Endothelial cell of umbilical vein (primary cell): ENCODE results near the gene ZMIZ2. TPM values are rescaled to one million over a fixed set of nuclear protein-coding genes. Genes with fewer than 3 reads are reported as not detected.

Experiments used
- BruUV-seq: library from RNA; stranded (reverse); fragments of 400-500 nt; replicated peaks from 2 replicates; lab custom pipeline; 2021; lab: Mats Ljungman, UMichigan
- CTCF ChIA-PET: fragments of 300-600, 350-600 bp; sonication (Branson Sonifier 250); formaldehyde crosslinking; loops from one replicate; lab custom pipeline; 2021; ENCODE audit warnings: antibody characterized with exemption, inconsistent platforms; lab: Charles Lee
- POLR2A ChIA-PET: fragments of 300-600, 350-600 bp; sonication (Branson Sonifier 250); formaldehyde crosslinking; loops from one replicate; lab custom pipeline; 2021; ENCODE audit warnings: antibody characterized with exemption, inconsistent platforms; lab: Charles Lee
- DNase-seq: peaks from one replicate; pipeline ENCODE4 v3.0.0-alpha.2; 2011; ENCODE audit warnings: low read depth, low spot score
- FAIRE-seq: peaks from 2 replicates; lab custom pipeline; 2011; peaks lifted over from hg19 to GRCh38; lab: Jason Lieb, UNC
- H2AFZ ChIP-seq: 2 replicates; pipeline ENCODE4 v1.6.0; 2012; ENCODE audit warnings: low read depth, low read length, control low read depth, inconsistent platforms
- H3K27ac ChIP-seq: 2 replicates; pipeline ENCODE4 v1.5.1; 2011; ENCODE audit warnings: low read depth, mild to moderate bottlenecking, control low read depth, low read length, moderate library complexity; ENCODE audit not compliant: insufficient read depth
- H3K27me3 ChIP-seq, 2 experiments: 2 replicates each; pipeline versions ENCODE4 v1.6.0 to v1.6.1; 2011; ENCODE audit warnings: low read length in 2 of 2, mixed read lengths in 1 of 2; ENCODE audit not compliant: control insufficient read depth in 2 of 2, insufficient read depth in 2 of 2
- H3K36me3 ChIP-seq, 2 experiments: 2 replicates in 1 of 2; 3 replicates in 1 of 2; pipeline ENCODE4 v1.5.1; 2011; ENCODE audit warnings: low read length in 2 of 2, mild to moderate bottlenecking in 1 of 2, moderate library complexity in 1 of 2; ENCODE audit not compliant: control insufficient read depth in 2 of 2, insufficient read depth in 2 of 2; ENCODE audit errors: extremely low read depth in 1 of 2
- H3K4me1 ChIP-seq: 3 replicates; pipeline ENCODE4 v1.5.1; 2011; ENCODE audit warnings: mild to moderate bottlenecking, low read length; ENCODE audit not compliant: control insufficient read depth, insufficient read depth; ENCODE audit errors: extremely low read depth
- H3K4me2 ChIP-seq: 2 replicates; pipeline ENCODE4 v1.6.1; 2011; ENCODE audit warnings: low read length, control low read depth, mixed read lengths; ENCODE audit not compliant: insufficient read depth
- H3K4me3 ChIP-seq, 3 experiments: fragments of 200-600 bp in 1 of 3; sonication (generic), shearing (Covaris generic) in 1 of 3; replicated peaks in 1 of 3; 2 replicates each; pipeline ENCODE4 v1.5.1; 2011 to 2016; ENCODE audit warnings: control low read depth in 3 of 3, low read length in 3 of 3, mild to moderate bottlenecking in 2 of 3, inconsistent platforms in 1 of 3, low read depth in 1 of 3, moderate library complexity in 1 of 3; ENCODE audit not compliant: insufficient read depth in 1 of 3
- H3K79me2 ChIP-seq: 2 replicates; pipeline ENCODE4 v1.6.0; 2012; ENCODE audit warnings: low read length, inconsistent platforms; ENCODE audit not compliant: control insufficient read depth, insufficient read depth
- H3K9ac ChIP-seq: replicated peaks from 2 replicates; pipeline ENCODE3; 2011; ENCODE audit warnings: low read length, control low read depth; ENCODE audit not compliant: insufficient read depth; ENCODE audit errors: extremely low read depth
- H3K9me1 ChIP-seq: replicated peaks from 3 replicates; pipeline ENCODE4 v1.6.0; 2011; ENCODE audit warnings: mild to moderate bottlenecking, low read length; ENCODE audit not compliant: control insufficient read depth, insufficient read depth; ENCODE audit errors: extremely low read depth
- H3K9me3 ChIP-seq: replicated peaks from 2 replicates; pipeline ENCODE4 v1.5.1; 2012; ENCODE audit warnings: low read length, inconsistent platforms; ENCODE audit not compliant: control insufficient read depth, insufficient read depth
- H4K20me1 ChIP-seq: replicated peaks from 2 replicates; pipeline ENCODE3; 2011; ENCODE audit warnings: mild to moderate bottlenecking, low read length; ENCODE audit not compliant: control insufficient read depth, insufficient read depth; ENCODE audit errors: extremely low read depth
- EZH2 ChIP-seq: IDR thresholded peaks from 2 replicates; pipeline ENCODE4 v1.6.1; 2012; ENCODE audit warnings: borderline replicate concordance, low read depth, mild to moderate bottlenecking, moderate library complexity, low read length, inconsistent platforms; ENCODE audit not compliant: severe bottlenecking
- FOS ChIP-seq: IDR thresholded peaks from 2 replicates; pipeline ENCODE4 v1.6.1; 2011; ENCODE audit warnings: mild to moderate bottlenecking, low read length, moderate library complexity, borderline replicate concordance; ENCODE audit not compliant: insufficient read depth
- GATA2 ChIP-seq: IDR thresholded peaks from 2 replicates; pipeline ENCODE4 v1.7.0; 2011; ENCODE audit warnings: low read depth, mild to moderate bottlenecking, moderate library complexity, mixed read lengths, low read length; ENCODE audit not compliant: insufficient read length, insufficient read depth
- JUN ChIP-seq: IDR thresholded peaks from 2 replicates; pipeline ENCODE4 v1.6.1; 2011; ENCODE audit warnings: borderline replicate concordance, low read depth; ENCODE audit not compliant: insufficient read length, insufficient read depth
- MYC ChIP-seq: IDR thresholded peaks from one replicate; pipeline ENCODE4 v1.6.1; 2011; ENCODE audit warnings: mild to moderate bottlenecking, low read depth, low read length
- POLR2A ChIP-seq: IDR thresholded peaks from 2 replicates; pipeline ENCODE4 v1.6.1; 2012; ENCODE audit warnings: low read depth, mild to moderate bottlenecking, control low read depth, low read length
- POLR2AphosphoS5 ChIP-seq: IDR thresholded peaks from 2 replicates; pipeline ENCODE4 v1.6.1; 2012; ENCODE audit warnings: low read depth, mild to moderate bottlenecking, control low read depth, low read length, moderate library complexity; ENCODE audit not compliant: insufficient read depth
- dilution Hi-C: fragments of 300-500 bp; cut with MboI; formaldehyde crosslinking; loops from one replicate; pipeline ENCODE4 v1.15.0; 2019; ENCODE audit warnings: low sequenced_read_pairs; ENCODE audit not compliant: extremely low pct_ligation_motif_present
- intact Hi-C: fragments of 100-400 bp; cut with micrococcal nuclease; formaldehyde crosslinking; loops from one replicate; pipeline ENCODE4 v1.10.0; 2022
- polyA plus RNA-seq, 4 experiments: library from polyadenylated mRNA; depleted of rRNA in 3 of 4; stranded (reverse) in 3 of 4; unstranded in 1 of 4; fragments of >200 nt; gene quantifications; 2 replicates each; pipeline versions ENCODE4 v1.2.1 to v1.2.3, GENCODE V29; 2011 to 2012; ENCODE audit warnings: missing spikeins in 1 of 4
- total RNA-seq: library from RNA; stranded (reverse); gene quantifications from 2 replicates; pipeline ENCODE4 v1.2.3, GENCODE V29; 2021
- TF ChIP-seq, protein P1 (sequence below): IDR thresholded peaks from 2 replicates; pipeline ENCODE4 v1.6.1; 2011; ENCODE audit not compliant: insufficient read depth, insufficient read length
- TF ChIP-seq, protein P2 (sequence below), 2 donors: IDR thresholded peaks; 1 replicate in 1 of 2; 2 replicates in 1 of 2; pipeline ENCODE4 v1.5.1; 2011; ENCODE audit warnings: low read length in 2 of 2, mild to moderate bottlenecking in 2 of 2, moderate library complexity in 2 of 2, control low read depth in 1 of 2, inconsistent platforms in 1 of 2, low read depth in 1 of 2; ENCODE audit not compliant: insufficient read depth in 1 of 2; ENCODE audit errors: extremely low read depth in 1 of 2

Gene ZMIZ2
- total and polyA plus RNA-seq, 2 donors (not counting 3 experiments of a cell fraction or from before 2014, with no cell fraction given), result 30.6 to 87.5 TPM

DNA sequence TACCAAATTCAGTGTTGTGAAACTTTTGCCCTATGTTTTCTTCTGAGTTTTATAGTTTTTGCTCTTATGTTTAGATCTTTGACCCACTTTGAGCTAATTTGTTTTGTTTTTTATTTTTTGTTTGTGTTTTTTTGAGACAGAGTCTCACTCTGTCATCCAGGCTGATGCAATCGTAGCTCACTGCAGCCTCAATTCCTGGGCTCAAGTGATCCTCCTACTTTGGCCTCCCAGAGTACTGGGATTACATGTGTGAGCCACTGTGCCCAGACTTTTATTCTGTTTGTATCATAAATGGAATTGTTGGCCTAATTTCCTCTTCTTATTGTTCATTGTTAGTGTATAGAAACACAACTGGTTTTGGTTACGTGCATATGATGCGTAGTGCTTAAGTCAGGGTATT, 43.2 kb upstream of the ZMIZ2 start:
- no peaks in the 10 kb centered on the region for H3K9me1 ChIP-seq
- no TSS peak for BruUV-seq
- FAIRE-seq (no peak), DNase-seq (no peak)
- H3K9me3 ChIP-seq, result no peaks in the 10 kb centered on the region
- dilution Hi-C loops, result no loop called here
- H3K4me3 ChIP-seq, result no peak overlapping the region
- H3K4me2 ChIP-seq, result no peak overlapping the region
- H4K20me1 ChIP-seq, result no peaks in the 10 kb centered on the region
- CTCF ChIA-PET, result no interaction called here
- intact Hi-C loops, result no loop called here
- H3K27me3 ChIP-seq, result no peaks in the 10 kb centered on the region
- TF ChIP-seq GATA2, result no peak
- TF ChIP-seq, protein P1, sequence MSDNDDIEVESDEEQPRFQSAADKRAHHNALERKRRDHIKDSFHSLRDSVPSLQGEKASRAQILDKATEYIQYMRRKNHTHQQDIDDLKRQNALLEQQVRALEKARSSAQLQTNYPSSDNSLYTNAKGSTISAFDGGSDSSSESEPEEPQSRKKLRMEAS, result no peak
- TF ChIP-seq JUN, result no peak
- TF ChIP-seq FOS, result no peak
- TF ChIP-seq, protein P2, sequence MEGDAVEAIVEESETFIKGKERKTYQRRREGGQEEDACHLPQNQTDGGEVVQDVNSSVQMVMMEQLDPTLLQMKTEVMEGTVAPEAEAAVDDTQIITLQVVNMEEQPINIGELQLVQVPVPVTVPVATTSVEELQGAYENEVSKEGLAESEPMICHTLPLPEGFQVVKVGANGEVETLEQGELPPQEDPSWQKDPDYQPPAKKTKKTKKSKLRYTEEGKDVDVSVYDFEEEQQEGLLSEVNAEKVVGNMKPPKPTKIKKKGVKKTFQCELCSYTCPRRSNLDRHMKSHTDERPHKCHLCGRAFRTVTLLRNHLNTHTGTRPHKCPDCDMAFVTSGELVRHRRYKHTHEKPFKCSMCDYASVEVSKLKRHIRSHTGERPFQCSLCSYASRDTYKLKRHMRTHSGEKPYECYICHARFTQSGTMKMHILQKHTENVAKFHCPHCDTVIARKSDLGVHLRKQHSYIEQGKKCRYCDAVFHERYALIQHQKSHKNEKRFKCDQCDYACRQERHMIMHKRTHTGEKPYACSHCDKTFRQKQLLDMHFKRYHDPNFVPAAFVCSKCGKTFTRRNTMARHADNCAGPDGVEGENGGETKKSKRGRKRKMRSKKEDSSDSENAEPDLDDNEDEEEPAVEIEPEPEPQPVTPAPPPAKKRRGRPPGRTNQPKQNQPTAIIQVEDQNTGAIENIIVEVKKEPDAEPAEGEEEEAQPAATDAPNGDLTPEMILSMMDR (IDR thresholded peaks at IDR 0.05; ENCODE audit: extremely low read depth in 1 of 2, insufficient read depth in 1 of 2, low read depth in 1 of 2, low read length in 2 of 2), result no peak
- TF ChIP-seq MYC, result no peak
- TF ChIP-seq EZH2, result no peak
- TF ChIP-seq POLR2A, result no peak
- TF ChIP-seq POLR2AphosphoS5, result no peak
- peaks cover 0 to 31% of the 10 kb centered on the region in 2 experiments for H3K36me3 ChIP-seq
- H2AFZ ChIP-seq, result no peak overlapping the region
- POLR2A ChIA-PET, result no interaction called here
- no peaks in the 10 kb centered on the region for H3K4me1 ChIP-seq
- no peak overlapping the region for H3K27ac ChIP-seq
- no peaks in the 10 kb centered on the region for H3K79me2 ChIP-seq
- H3K9ac ChIP-seq, result no peak overlapping the region
